Measurements from ENCODE around the gene WDR46. TPM values are rescaled to one million over a fixed set of nuclear protein-coding genes. Genes with fewer than 3 reads are reported as not detected.
A peak's percentile ranks its signal among the peaks of the same experiment; 100 is the strongest.

The WDR46 gene
- total and polyA plus RNA-seq, 10 of the 15 experiments (the other 5 are each of a cell fraction or from before 2014, with no cell fraction given), result 10.1 to 147 (median 86.0) TPM

DNA sequence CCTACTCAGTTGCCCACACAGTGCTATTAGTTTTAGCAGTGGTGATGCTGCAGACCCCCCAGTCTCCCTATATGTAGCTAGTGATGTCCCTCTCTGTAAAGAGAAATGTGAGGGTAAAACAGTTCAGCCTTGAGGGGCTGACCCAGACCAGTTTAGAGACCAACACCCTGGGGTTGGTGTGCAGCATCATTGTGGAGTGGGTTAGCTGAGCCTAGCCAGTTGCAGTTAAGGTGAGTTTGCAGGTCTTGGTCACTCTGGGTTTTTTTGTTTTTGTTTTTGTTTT lies 12.5 kb downstream of the WDR46 start:
- RAD21 ChIA-PET (ENCODE audit: unreplicated experiment), result interaction anchor here (1.3 to 2.4 kb wide), 6 partner anchors 23 to 149 kb away, joined by 3 to 14 read pairs (median 10); partner anchors contain the start of genes RGL2 and ZBTB22
- intact Hi-C loops (cut with micrococcal nuclease; ENCODE audit: unreplicated experiment), result loop anchor here (2.0 to 5.0 kb wide), 2 partner anchors 68 to 116 kb away; partner anchors contain the start of gene KIFC1
- no peak for TF ChIP-seq ZBED1 (IDR thresholded peaks at IDR 0.05; ENCODE audit: borderline replicate concordance)
- TF ChIP-seq ZNF207 (IDR thresholded peaks at IDR 0.05; ENCODE audit: borderline replicate concordance), result no peak
- TF ChIP-seq ESRRA (IDR thresholded peaks at IDR 0.05; ENCODE audit: low read length), result no peak
- no peak for TF ChIP-seq CBFB (IDR thresholded peaks at IDR 0.05; ENCODE audit: low read depth)
- TF ChIP-seq IRF4 (IDR thresholded peaks at IDR 0.05; ENCODE audit: low read depth, low read length), result no peak
- TF ChIP-seq CHD1 (IDR thresholded peaks at IDR 0.05; ENCODE audit: low read depth, low read length), result no peak
- TF ChIP-seq NFXL1 (IDR thresholded peaks at IDR 0.05; ENCODE audit: borderline replicate concordance), result no peak
- TF ChIP-seq, protein P1, sequence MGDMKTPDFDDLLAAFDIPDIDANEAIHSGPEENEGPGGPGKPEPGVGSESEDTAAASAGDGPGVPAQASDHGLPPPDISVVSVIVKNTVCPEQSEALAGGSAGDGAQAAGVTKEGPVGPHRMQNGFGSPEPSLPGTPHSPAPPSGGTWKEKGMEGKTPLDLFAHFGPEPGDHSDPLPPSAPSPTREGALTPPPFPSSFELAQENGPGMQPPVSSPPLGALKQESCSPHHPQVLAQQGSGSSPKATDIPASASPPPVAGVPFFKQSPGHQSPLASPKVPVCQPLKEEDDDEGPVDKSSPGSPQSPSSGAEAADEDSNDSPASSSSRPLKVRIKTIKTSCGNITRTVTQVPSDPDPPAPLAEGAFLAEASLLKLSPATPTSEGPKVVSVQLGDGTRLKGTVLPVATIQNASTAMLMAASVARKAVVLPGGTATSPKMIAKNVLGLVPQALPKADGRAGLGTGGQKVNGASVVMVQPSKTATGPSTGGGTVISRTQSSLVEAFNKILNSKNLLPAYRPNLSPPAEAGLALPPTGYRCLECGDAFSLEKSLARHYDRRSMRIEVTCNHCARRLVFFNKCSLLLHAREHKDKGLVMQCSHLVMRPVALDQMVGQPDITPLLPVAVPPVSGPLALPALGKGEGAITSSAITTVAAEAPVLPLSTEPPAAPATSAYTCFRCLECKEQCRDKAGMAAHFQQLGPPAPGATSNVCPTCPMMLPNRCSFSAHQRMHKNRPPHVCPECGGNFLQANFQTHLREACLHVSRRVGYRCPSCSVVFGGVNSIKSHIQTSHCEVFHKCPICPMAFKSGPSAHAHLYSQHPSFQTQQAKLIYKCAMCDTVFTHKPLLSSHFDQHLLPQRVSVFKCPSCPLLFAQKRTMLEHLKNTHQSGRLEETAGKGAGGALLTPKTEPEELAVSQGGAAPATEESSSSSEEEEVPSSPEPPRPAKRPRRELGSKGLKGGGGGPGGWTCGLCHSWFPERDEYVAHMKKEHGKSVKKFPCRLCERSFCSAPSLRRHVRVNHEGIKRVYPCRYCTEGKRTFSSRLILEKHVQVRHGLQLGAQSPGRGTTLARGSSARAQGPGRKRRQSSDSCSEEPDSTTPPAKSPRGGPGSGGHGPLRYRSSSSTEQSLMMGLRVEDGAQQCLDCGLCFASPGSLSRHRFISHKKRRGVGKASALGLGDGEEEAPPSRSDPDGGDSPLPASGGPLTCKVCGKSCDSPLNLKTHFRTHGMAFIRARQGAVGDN (IDR thresholded peaks at IDR 0.05), result no peak
- TF ChIP-seq, protein P2, sequence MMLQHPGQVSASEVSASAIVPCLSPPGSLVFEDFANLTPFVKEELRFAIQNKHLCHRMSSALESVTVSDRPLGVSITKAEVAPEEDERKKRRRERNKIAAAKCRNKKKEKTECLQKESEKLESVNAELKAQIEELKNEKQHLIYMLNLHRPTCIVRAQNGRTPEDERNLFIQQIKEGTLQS (IDR thresholded peaks at IDR 0.05; ENCODE audit: borderline replicate concordance, extremely low read depth, low read depth, low read length), result no peak
- TF ChIP-seq EP300 (IDR thresholded peaks at IDR 0.05; ENCODE audit: borderline replicate concordance in 1 of 2, control insufficient read depth in 1 of 2, low read depth in 2 of 2, low read length in 2 of 2), result no peak
- TF ChIP-seq HDAC2 (IDR thresholded peaks at IDR 0.05), result no peak
- no peak for TF ChIP-seq HDAC6 (IDR thresholded peaks at IDR 0.05; ENCODE audit: unreplicated experiment)
- no peak for TF ChIP-seq SREBF1 (IDR thresholded peaks at IDR 0.05; ENCODE audit: low read length)
- TF ChIP-seq, protein P3, sequence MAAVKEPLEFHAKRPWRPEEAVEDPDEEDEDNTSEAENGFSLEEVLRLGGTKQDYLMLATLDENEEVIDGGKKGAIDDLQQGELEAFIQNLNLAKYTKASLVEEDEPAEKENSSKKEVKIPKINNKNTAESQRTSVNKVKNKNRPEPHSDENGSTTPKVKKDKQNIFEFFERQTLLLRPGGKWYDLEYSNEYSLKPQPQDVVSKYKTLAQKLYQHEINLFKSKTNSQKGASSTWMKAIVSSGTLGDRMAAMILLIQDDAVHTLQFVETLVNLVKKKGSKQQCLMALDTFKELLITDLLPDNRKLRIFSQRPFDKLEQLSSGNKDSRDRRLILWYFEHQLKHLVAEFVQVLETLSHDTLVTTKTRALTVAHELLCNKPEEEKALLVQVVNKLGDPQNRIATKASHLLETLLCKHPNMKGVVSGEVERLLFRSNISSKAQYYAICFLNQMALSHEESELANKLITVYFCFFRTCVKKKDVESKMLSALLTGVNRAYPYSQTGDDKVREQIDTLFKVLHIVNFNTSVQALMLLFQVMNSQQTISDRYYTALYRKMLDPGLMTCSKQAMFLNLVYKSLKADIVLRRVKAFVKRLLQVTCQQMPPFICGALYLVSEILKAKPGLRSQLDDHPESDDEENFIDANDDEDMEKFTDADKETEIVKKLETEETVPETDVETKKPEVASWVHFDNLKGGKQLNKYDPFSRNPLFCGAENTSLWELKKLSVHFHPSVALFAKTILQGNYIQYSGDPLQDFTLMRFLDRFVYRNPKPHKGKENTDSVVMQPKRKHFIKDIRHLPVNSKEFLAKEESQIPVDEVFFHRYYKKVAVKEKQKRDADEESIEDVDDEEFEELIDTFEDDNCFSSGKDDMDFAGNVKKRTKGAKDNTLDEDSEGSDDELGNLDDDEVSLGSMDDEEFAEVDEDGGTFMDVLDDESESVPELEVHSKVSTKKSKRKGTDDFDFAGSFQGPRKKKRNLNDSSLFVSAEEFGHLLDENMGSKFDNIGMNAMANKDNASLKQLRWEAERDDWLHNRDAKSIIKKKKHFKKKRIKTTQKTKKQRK (IDR thresholded peaks at IDR 0.05; ENCODE audit: low read depth, low read length), result no peak
- TF ChIP-seq, protein P4, sequence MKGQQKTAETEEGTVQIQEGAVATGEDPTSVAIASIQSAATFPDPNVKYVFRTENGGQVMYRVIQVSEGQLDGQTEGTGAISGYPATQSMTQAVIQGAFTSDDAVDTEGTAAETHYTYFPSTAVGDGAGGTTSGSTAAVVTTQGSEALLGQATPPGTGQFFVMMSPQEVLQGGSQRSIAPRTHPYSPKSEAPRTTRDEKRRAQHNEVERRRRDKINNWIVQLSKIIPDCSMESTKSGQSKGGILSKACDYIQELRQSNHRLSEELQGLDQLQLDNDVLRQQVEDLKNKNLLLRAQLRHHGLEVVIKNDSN (IDR thresholded peaks at IDR 0.05; ENCODE audit: borderline replicate concordance, extremely low read length, insufficient read depth, low read depth, low read length), result no peak
- no peak for TF ChIP-seq NRF1 (conservative IDR thresholded peaks at IDR 0.05; ENCODE audit: low read depth, low read length)
- no peak for TF ChIP-seq POLR2AphosphoS5 (IDR thresholded peaks at IDR 0.05; ENCODE audit: low read length)

More for the DNA sequence above, 12.5 kb downstream of the WDR46 start:
- DNase-seq (ENCODE audit: low read depth, low spot score) (no peak), ATAC-seq (peak; percentile 1), FAIRE-seq (peak; percentile 47)
- H3K4me2 ChIP-seq (ENCODE audit: control insufficient read depth, insufficient read depth), result peak overlapping the region; percentile 83
- H3K79me2 ChIP-seq (ENCODE audit: control insufficient read depth, insufficient read depth, low read length), result peaks cover 57% of the 10 kb centered on the region
- ChIA-PET CTCF (interaction anchor here (0.9 to 3.9 kb wide), 9 partner anchors 12 to 149 kb away, joined by 3 to 30 read pairs (median 7); partner anchors contain the start of genes PFDN6, RGL2, WDR46 and ZBTB22), SMC1A (ENCODE audit: uncharacterized antibody, unreplicated experiment) (interaction anchor here (1.2 to 3.6 kb wide), 5 partner anchors 8 to 154 kb away, joined by 3 to 25 read pairs (median 5); partner anchors contain the start of genes PFDN6 and WDR46), POLR2A (interaction anchor here (0.5 to 3.9 kb wide), 5 partner anchors 13 to 121 kb away, joined by 5 to 38 read pairs (median 13); partner anchors contain the start of genes PFDN6, TAPBP and WDR46)
- peak overlapping the region; percentile 88 for H3K9ac ChIP-seq (ENCODE audit: control insufficient read depth, insufficient read depth, low read length)
- in situ Hi-C loops (cut with MboI), result no loop called here
- BruUV-seq (replicated peaks), result no TSS peak
- H2AFZ ChIP-seq (ENCODE audit: control insufficient read depth, low read depth, low read length), result no peak overlapping the region
- no peaks in the 10 kb centered on the region for H3K9me3 ChIP-seq (replicated peaks; ENCODE audit: control insufficient read depth, insufficient read depth, low read length)
- no peaks in the 10 kb centered on the region for H3K27me3 ChIP-seq (replicated peaks in 1 of 2; ENCODE audit: control insufficient read depth in 2 of 2, insufficient read depth in 2 of 2, low read length in 1 of 2)
- peak overlapping the region; percentile 86 for H3K27ac ChIP-seq (ENCODE audit: control insufficient read depth, insufficient read depth)
- peaks cover 6% of the 10 kb centered on the region for H4K20me1 ChIP-seq (ENCODE audit: control insufficient read depth, insufficient read depth)
- H3K4me3 ChIP-seq, result peak overlapping the region; percentile 87
- H3K36me3 ChIP-seq (ENCODE audit: control insufficient read depth in 2 of 2, insufficient read depth in 2 of 2, low read length in 1 of 2), result peaks cover 22 to 25% of the 10 kb centered on the region in 2 experiments
- peaks cover 22% of the 10 kb centered on the region for H3K4me1 ChIP-seq (ENCODE audit: control insufficient read depth, insufficient read depth, low read length)

All from GM12878 (cell line).